Activated T-helper 1 cell treated with anti-CD3 and anti-CD28 coated beads, Interleukin-2, amount 50 U/mL, for 16 hours (primary cell): Measurements from ENCODE around the gene DICER1.

ENCODE experiments used
- DNase-seq, 2 donors: peaks; one replicate each; pipeline ENCODE4 v3.0.0-alpha.2; 2020; ENCODE audit warnings: low read depth in 1 of 2, low spot score in 1 of 2

DICER1 gene

DNA sequence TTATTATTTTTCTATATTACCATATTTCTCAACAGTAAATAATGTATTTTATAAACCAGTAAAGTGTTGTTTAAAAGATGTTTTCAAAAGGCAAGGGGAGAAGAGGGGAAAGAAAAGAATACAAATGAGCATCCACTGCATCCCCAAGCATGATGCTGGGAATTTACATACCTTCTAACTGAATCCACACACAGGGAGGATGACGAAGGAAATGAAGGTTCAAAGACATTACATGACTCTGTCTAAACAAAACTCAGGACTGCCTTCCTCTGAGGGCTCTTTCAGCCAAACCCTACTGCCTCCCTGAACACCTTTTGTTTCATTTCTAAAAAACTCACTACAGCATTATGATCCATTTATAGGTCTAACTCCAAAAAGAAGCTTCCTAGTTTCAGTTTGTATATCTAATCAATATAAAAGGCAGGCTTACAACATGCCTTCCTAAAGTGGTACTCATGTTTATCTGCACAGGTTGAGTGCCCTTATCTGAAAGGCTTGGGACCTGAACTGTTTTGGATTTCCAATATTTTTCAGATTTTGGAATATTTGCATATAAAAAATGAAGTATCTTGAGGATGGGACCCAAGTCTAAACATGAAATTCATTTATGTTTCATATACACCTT is 30.3 kb downstream of the DICER1 start:
- DNase-seq: no peak

DNA sequence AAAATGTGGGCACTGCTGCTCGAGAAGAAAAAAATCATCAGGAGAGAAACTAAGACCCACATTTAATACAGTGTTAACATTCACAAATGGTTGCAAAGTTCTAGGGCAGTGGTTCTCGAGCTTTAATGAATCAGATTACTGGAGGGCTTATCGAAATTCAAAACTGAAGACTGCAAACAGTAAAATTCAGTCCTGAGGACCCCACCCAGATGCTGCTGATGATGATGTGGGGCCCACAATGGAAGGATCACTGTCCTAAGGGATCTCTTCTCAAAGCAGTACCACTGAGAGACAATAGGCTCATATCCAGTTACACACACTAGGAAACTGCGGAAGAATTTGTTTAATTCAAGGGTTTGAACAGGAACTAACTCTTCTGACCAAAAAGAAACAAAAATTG is 31.4 kb downstream of the DICER1 start:
- no peak for DNase-seq

DNA sequence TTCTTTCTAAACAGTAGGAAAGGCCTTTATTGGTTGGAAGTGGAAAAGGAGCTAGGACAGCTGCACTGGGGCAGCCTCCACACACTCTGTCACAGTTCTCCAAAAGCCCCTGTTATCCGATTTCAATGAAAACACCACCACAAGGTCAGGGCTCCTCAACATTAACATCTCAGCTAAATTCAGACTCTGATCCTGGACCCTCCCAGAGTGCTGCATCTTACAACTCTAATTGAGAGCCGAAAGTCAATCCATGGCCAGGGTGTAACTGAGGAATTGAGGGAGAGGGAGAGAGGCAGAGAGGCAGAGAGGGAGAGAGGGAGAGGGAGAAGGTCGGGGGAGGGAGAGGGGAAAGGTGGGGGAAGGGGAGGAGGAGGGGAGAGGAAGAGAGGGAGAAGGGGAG is 32.1 kb downstream of the DICER1 start:
- no peak for DNase-seq

DNA sequence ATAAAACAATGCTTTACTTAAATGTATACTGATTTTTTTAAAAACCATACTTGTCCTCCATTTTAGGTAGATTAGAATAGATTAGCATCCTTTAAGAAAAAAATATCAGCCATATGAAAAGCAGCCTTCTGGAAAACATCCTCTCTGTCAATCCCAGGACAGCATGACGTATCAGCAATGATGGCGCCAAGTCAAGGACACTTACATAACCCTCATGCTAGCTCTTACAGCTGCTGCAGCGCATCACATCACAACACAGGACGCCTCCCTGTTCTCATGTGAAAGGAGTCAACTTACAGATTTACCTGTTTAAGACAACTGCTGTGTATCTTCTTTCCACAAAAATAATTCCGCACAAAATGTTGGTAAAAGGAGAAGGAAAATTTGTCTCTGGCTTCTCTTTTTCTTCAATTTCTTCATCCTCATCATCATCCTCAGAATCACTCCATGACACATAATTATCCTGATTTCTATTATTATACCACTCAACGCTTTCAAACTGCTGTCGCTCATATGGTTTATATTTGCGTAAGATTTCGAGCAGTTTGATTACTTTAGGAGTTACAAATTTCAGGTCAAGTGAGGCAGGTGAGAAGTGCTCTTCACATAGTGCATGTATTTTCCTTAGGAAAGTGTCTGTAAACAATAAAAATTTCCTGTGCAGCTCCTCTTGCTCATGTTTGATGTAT is 33.3 kb downstream of the DICER1 start:
- DNase-seq: no peak

DNA sequence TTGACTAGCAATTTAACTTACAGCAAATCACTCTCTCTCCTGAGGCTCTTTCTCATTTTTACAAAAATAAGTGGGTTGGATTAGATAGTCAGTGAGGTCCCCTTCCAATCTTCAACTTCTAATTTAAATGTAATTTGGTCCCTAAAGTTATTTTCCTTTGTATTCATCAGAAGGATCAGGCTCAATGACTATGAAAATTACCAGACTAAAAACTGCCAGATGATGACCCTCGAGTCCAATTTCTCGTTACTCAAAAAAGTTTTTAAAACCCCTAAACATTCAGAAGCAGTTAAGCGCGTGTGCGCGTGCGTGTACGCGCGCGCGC is 34.7 kb downstream of the DICER1 start:
- DNase-seq: no peak

DNA sequence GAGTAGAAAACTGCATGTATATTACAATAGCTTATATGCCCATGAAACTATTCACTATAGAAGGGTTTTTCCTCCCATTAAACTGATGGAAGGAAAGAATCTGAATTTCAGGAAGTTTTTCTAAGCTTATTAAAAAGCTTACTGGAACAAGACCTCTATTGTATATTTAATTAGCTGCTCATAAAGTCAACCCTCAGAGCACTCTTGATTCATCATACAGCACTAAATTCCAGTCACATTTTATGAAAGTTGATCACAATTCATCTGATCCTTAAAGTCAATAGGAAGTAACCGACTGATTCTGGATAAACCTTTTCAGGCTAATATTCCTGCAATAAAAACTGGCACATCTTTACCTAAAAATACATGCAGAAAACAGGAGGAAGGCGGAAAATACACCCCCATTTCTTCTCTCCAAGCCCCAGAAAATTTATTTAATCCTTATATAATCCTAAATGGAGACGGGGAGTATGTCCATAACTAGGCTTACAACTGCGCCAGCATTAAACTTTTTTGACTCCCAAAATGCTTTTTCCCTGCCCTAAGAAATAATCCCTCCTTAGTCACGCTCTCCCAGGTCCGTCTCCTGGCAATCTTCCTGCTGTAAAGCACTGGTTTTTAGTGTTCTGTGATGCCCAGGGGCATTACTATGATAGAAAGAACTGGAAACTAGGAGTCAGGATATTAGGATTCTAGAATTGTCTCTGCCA is 35.3 kb downstream of the DICER1 start:
- no peak for DNase-seq

DNA sequence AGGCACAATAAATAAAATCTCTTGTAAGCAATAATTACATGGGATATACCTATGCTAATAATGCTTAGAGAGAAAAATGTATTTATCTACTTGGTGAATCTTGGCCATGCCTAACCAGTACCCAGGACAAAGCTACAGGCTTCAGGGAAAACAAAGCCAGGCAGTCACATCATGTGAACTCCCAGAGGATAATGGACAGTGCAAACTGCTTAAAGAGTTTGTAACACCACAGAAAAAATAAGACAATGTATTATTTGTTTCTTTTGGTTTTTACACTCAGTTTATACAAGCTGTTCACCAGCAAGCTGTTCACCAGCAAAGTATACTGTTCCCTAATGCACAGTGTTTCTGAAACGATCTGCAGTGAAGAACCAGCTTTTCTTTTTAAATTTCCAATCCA is 38.0 kb downstream of the DICER1 start:
- DNase-seq: no peak

DNA sequence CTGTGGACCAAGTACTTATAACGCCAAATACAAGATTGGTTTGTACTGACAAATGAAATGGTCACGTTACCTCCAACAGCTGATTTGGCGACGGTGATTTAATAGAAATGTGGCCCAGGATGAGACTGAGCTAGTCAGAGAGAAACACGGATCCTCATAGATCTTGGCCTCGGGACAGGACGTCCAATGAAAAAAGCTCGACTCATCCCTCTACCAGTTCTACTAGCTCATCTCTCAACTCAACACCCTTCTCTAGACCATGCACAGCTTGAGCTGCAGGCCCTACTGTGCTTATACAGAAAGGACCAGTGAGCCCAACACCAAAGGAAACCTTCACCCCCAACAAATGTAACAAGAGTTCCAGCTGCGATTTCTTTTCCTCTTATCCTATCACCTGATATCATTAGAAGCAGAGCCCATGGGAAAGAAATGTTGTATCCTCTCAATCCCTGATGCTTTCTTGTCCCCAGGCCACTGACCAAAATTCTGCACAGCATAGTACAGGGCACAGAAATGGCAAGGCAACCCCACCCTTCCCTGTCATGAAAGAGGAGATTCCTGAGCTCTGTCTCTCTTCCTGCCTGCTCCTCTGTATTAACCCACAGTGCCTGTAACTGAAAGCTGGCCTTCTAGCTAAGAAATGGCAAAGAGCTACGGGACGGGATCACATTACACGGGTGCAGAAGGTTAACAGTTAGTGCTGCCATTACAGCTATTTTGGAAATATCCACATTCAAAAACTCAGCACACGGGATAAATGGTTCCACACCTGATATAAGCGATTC is 39.2 kb downstream of the DICER1 start:
- no peak for DNase-seq

DNA sequence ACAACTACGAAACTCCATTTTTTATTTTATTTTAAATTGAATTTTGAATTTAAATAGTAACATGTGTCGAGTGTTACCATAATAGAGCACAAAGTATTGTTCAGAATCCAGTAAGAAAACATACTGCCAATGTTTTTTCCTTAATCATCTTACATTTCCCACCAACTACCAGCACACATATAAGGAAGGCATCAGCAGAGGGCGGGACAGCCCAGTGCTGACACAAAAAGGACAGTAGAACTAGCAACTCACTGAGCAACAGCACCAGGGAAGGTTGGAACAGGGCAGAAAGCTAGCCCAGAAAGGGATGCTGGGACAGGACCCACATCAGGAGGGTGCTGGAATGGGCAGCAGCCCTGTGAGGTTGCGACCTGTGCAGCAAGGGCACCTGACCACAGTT is 43.9 kb downstream of the DICER1 start:
- DNase-seq: no peak

DNA sequence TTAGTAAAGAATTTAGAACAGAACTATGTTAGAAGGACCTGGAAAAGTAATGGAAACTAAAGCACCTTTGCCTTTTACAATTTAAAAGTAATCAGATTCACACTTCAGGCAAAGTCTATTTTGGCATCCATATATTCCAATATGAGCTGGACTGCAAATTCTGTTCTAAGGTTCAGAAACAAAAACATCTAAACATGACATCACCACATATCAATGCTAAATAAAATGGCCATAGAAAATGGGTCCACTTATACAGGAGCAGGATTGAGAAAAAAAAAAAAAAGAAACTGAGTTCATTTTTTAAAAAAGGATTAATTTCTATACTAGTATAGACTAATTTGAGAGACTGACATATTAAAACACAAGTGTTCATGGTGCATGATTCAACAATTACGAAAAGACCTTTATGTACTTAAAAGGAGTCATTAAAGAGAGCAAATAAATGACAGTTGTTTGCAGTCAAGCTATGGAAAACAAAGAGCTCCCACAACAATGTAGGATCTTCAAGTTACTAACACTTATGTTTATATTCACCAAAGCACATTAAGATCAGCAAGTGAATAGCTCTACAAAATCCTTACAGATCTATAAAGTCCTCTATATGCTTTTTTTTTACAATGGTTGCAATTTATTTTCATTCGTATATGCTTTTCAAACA is 45.7 kb downstream of the DICER1 start:
- DNase-seq: no peak

DNA sequence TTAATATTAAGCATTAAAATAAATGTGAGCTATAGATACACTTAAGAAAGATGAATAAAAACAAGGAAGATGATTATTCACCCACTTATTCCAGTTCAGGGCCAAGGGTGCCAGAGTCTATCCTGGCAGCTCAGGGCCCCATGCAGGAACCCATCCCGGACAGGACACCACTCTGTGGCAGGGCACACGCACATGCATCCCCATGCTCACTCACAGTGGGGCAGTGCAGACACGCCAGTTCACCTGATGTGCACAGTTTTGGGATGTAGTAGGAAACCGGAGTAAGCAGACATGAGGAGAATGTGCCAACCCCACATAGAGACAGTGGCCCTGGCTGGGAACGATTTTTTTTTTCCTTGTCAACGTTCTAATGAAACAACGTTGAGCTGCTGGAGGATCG is 47.2 kb downstream of the DICER1 start:
- DNase-seq: no peak

DNA sequence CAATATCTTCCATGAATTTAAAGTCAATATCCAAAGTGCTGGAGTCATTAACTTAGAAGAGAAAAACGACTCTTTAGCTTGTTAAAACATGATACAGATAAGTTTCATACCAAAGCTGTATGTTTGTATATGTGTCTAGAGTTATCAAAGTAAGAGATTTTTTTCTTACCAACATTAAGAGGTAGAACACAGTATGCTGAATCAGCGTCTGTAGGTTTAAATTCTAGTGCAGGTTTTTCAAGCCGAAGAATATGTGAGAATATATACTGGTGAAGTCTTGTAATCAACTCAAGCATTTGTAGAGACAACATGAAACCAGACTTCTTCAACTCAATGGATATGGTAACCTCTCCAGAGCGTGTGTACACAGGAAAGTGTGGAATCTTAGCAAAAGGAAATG is 49.6 kb downstream of the DICER1 start:
- no peak for DNase-seq

DNA sequence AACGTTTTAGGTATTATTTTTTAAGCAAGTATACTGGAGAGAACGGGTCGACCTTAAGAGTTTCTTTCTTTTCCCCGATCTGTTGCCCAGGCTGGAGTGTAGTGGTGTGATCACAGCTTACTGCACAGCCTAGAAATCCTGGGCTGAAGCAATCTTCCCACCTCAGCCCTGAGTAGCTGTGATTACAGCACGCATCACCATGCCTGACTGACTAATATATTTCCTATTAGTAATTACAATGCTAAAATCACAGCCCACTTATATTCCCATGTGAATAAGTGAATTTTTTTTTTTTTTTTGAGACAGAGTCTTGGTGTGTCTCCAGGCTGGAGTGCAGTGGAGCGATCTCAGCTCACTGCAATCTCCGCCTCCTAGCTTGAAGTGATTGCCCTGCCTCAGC is 50.4 kb downstream of the DICER1 start:
- DNase-seq: no peak

DNA sequence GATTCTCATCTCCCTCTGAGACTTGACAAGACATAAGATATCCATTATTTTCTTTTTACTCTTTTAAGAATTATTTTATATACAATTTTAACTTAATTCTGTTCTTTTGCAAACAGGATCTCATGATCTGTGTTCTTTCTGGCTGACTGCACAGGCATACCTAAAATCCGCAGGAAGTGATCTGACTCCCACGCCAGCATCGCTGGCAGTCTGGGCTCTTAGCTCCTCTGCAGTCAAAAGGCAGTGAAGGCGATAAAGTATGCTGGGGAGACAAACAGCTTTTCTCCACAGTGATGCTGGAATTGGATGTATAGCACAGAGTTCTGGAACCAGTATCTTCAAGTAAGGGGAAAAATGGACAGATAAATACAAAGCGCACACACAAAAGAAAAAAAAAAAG is 52.4 kb downstream of the DICER1 start:
- DNase-seq: no peak

DNA sequence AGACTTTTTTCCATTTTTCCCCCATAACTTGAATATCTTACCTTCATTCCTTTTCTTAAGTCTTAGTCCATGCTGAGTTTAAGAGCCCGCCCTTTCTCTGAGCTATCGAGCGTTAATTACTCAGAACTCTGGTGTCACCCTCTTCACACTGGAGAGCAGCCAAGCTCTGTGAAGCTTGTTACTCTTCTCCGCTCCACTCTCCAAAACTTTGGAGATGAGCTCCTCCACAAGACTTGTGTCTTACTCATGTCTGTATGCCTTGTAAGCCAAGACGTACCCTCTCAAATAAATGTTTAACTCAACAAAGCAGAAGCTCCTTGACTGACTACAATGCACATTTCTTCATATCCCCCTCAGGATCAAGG is 54.7 kb downstream of the DICER1 start:
- no peak for DNase-seq

DNA sequence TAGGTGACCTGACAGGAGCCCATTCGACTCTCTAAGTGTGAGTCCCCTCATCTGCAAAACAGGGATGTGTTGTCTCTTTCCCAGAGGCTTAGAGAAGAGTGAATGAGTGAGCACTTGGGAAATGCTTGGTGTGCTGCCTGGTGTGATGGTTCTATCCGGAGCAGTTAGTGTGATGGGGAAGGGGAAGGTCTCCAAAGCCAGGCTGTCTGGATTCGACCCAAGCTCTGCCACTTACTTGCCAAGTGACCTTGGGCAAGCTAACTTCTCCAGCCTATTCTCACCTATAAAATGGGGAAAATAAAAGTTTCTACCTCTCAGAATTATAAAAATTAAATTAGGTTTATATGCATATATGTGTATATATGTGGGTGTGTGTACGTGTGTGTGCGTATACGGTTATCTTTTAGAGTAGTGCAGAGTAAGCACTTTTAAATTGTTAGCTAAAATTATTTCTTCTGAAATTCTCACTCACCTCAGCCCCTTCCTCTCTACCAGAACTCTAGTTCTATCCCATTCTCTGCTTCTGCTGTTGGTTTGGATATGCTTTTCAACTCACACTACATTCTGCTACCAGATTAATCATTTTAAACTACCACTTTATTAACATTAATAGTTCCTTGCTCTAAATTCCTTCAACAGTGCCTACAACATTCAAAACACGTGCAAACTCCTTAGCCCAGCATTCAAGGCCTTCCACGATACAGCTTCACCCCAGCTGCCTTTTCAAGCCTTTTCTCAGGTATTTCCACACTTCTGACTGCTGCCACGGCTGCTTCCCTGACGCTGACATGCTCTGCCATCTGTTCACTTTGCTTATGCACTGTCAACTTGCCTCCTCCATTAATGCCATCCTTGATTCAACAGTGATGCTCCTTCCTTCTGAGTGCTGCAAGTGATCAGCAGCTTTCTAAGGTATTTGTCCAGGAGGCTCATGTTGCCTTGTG is 55.3 kb downstream of the DICER1 start:
- no peak for DNase-seq

DNA sequence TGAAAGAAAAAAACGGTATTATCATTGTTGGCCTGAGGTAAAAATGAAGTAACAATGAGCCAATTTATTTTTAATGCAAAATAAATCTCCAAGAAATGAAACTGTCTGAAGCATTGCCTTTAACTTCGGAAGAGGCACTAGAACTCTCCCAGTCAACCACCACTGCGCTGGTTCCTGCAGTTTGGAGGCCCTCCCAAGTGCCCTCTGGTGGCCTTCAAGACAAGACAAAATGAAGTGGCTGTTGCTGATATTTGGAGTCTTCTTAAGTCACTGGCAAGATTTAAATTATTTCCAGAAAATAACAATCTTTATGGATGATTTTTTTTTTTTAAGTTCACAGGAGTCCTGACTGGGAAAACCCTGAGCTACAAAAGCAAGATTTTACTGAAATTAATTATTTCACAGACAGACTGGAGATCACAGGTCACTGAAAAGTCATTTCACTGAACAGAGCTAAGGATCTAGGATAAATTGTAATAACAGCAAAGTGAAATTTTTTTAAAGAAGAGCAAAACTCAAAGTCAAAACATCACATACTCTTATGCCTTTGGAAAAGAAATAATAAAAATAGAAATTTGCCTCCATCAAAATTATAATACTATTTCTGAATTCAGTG is 58.2 kb downstream of the DICER1 start:
- DNase-seq: no peak

DNA sequence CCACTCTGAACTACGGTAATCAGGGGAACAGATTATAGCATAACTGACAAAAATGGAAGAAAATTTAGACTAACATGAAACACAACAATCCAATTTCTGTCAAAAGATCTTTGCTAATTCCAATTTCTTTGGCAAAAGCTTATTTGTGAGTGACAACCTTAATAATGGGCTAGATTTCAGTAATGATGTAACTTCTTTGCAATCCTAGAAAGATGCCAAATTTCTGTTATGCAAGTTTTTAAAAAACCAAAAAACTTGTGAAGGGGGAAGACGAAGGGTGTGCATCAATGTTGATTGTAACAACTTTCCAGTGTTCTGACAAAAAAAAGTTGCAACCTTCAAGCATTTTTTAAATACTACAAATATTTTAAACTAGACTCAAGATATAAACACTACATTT is 59.9 kb downstream of the DICER1 start:
- DNase-seq: no peak

DNA sequence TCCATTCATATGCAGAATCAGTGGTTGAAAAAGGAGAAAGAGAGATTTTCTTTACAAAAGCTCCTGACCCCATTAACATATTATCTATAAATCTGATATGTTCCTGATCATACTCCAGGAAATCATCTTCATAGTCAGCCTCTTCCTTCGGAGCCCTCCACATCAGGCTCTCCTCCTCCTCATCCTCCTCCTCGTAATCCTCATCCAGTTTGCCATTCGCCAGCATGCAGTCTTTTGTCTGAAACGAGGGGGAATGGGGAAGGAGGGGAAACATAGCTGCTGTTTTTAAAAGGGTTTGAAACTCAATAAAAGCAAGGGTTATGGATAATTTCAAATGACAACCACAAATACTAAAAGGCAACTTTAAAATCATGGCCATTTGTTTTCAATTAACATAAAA is 60.9 kb downstream of the DICER1 start:
- no peak for DNase-seq

DNA sequence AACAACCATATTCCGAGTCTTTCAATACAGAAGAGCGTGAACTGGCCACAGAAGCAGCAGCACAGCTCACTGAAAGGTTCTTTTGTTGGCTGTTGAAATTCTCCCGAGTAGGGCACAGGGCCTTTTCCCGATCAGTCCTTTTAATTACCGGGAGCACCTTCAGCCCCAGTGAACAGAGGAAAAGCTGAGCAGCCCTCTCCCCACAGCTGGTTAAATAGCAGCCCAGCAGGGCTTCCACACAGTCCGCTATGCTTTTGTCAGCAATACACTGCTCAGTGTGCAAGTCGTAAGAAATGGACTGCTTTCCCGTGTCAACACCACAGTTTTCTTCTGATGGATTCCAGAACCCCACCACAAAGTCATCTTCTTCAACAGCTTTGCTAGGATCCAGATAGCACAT is 61.3 kb downstream of the DICER1 start:
- DNase-seq: no peak
